ENCODE results near the gene SMTNL2. TPM values are rescaled to one million over a fixed set of nuclear protein-coding genes. Genes with fewer than 3 reads are reported as not detected.
"Not testable (repeated sequence)": the region's sequence is repeated elsewhere in the genome, so short reads cannot be mapped to it uniquely, and the experiment has no call there.

Gene SMTNL2
- total RNA-seq, 2 experiments from 2014 or later = not detected

DNA sequence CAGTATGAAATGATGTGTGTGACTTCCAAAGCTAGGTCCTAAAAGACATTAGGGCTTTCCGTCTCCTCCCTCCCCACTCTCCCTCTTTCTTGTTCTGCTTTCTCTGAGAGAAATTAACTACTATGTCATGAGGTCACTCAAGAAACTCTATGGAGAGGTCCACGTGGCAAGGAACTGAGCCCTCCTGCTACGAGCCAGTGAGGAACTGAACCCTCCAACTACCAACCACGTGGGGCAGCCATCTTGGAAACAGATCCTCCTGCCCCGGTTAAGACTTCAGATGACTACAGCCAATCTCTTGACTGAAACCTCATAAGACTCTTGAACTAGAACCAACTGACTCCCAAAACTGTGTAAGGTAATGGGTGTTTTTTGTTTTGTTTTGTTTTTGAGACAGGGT, 61.3 kb downstream of the SMTNL2 start:
- POLR2A ChIA-PET = interaction anchor here (0.6 kb wide), 1 partner anchor 772 kb away, joined by 3 read pairs; no protein-coding TSS in a partner anchor
- no peak overlapping the region for H3K4me3 ChIP-seq (ENCODE audit: low read length)
- H3K27me3 Mint-ChIP-seq = peaks cover 79% of the 10 kb centered on the region
- H3K4me1 ChIP-seq (ENCODE audit: insufficient read depth, low read length) = peaks cover 4% of the 10 kb centered on the region
- no peaks in the 10 kb centered on the region for H3K36me3 ChIP-seq (ENCODE audit: insufficient read depth, low read length)
- H3K36me3 Mint-ChIP-seq (ENCODE audit: low read depth) = no peaks in the 10 kb centered on the region
- DNase-seq = peak in 2 of 14 experiments; percentile 32 to 42
- TF ChIP-seq, protein P1, sequence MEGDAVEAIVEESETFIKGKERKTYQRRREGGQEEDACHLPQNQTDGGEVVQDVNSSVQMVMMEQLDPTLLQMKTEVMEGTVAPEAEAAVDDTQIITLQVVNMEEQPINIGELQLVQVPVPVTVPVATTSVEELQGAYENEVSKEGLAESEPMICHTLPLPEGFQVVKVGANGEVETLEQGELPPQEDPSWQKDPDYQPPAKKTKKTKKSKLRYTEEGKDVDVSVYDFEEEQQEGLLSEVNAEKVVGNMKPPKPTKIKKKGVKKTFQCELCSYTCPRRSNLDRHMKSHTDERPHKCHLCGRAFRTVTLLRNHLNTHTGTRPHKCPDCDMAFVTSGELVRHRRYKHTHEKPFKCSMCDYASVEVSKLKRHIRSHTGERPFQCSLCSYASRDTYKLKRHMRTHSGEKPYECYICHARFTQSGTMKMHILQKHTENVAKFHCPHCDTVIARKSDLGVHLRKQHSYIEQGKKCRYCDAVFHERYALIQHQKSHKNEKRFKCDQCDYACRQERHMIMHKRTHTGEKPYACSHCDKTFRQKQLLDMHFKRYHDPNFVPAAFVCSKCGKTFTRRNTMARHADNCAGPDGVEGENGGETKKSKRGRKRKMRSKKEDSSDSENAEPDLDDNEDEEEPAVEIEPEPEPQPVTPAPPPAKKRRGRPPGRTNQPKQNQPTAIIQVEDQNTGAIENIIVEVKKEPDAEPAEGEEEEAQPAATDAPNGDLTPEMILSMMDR (IDR thresholded peaks at IDR 0.05) = no peak
- H3K4me1 Mint-ChIP-seq (ENCODE audit: low read depth) = no peaks in the 10 kb centered on the region
- peaks cover 25 to 32% of the 10 kb centered on the region in 2 experiments for H3K27me3 ChIP-seq (ENCODE audit: control insufficient read depth in 1 of 2, insufficient read depth in 2 of 2, low read length in 2 of 2)
- H3K27ac Mint-ChIP-seq = no peak overlapping the region
- CTCF ChIA-PET = no interaction called here
- H3K27ac ChIP-seq (ENCODE audit: low read depth in 1 of 2, low read length in 2 of 2) = no peak overlapping the region
- no peaks in the 10 kb centered on the region for H3K9me3 Mint-ChIP-seq
- no peak for ATAC-seq (ENCODE audit: poor library complexity)
- H3K4me3 Mint-ChIP-seq = no peak overlapping the region
- intact Hi-C loops (cut with DNase I, micrococcal nuclease) = no loop called here
- no peaks in the 10 kb centered on the region for H3K9me3 ChIP-seq (ENCODE audit: control insufficient read depth in 1 of 2, insufficient read depth in 1 of 2, low read length in 2 of 2)

GRCh38 chr17:4648741-4649140, 64.4 kb downstream of the SMTNL2 start:
- Histone ChIP-seq H3K36me3 (ENCODE audit: insufficient read depth, low read length) (no peaks in the 10 kb centered on the region), H3K4me1 (ENCODE audit: insufficient read depth, low read length) (no peaks in the 10 kb centered on the region), H3K27me3 (ENCODE audit: control insufficient read depth in 1 of 2, insufficient read depth in 2 of 2, low read length in 2 of 2) (peaks cover 9 to 10% of the 10 kb centered on the region in 2 experiments), H3K27ac (ENCODE audit: low read depth in 1 of 2, low read length in 2 of 2) (no peak overlapping the region), H3K9me3 (ENCODE audit: control insufficient read depth in 1 of 2, insufficient read depth in 1 of 2, low read length in 2 of 2) (no peaks in the 10 kb centered on the region), H3K4me3 (ENCODE audit: low read length) (no peak overlapping the region)
- Mint-ChIP-seq H3K4me3 (no peak overlapping the region), H3K27ac (no peak overlapping the region), H3K9me3 (no peaks in the 10 kb centered on the region), H3K36me3 (ENCODE audit: low read depth) (no peaks in the 10 kb centered on the region), H3K4me1 (ENCODE audit: low read depth) (no peaks in the 10 kb centered on the region), H3K27me3 (peaks cover 50% of the 10 kb centered on the region)
- ATAC-seq (ENCODE audit: poor library complexity) = no peak
- ChIA-PET CTCF (no interaction called here), POLR2A (no interaction called here)
- no peak for DNase-seq
- TF ChIP-seq, protein P1 (IDR thresholded peaks at IDR 0.05) = no peak
- intact Hi-C loops (cut with DNase I, micrococcal nuclease) = no loop called here

DNA sequence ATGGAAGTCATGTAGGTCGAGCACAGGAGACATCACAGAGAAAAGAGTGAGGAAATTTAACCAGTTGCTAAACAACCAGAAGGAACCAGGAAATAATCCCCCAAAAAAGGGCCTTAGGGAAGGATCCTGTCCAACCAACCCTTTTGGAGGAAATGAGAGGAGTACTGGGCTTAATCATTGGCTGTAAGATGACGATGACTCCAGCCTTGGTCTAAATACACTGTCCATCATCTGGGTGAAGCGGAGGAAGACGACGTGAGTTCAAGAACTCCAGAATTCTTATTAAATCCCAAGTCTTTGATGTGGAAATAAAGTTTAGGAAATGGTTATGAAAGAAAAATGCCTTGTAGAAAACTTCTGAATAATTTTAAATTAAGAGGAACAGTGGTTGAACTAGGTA, 68.7 kb downstream of the SMTNL2 start:
- Histone ChIP-seq H3K27ac (ENCODE audit: low read depth in 1 of 2, low read length in 2 of 2) (no peak overlapping the region), H3K27me3 (ENCODE audit: control insufficient read depth in 1 of 2, insufficient read depth in 2 of 2, low read length in 2 of 2) (peaks cover 2 to 3% of the 10 kb centered on the region in 2 experiments), H3K4me1 (ENCODE audit: insufficient read depth, low read length) (no peaks in the 10 kb centered on the region), H3K4me3 (ENCODE audit: low read length) (no peak overlapping the region), H3K36me3 (ENCODE audit: insufficient read depth, low read length) (no peaks in the 10 kb centered on the region), H3K9me3 (ENCODE audit: control insufficient read depth in 1 of 2, insufficient read depth in 1 of 2, low read length in 2 of 2) (no peaks in the 10 kb centered on the region)
- H3K36me3 Mint-ChIP-seq (ENCODE audit: low read depth) = no peaks in the 10 kb centered on the region
- POLR2A ChIA-PET = no interaction called here
- CTCF ChIA-PET = no interaction called here
- intact Hi-C loops (cut with DNase I, micrococcal nuclease) = no loop called here
- DNase-seq (no peak), ATAC-seq (ENCODE audit: poor library complexity) (no peak)
- no peaks in the 10 kb centered on the region for H3K9me3 Mint-ChIP-seq
- H3K27ac Mint-ChIP-seq = no peak overlapping the region
- TF ChIP-seq, protein P1 (IDR thresholded peaks at IDR 0.05) = no peak
- no peaks in the 10 kb centered on the region for H3K4me1 Mint-ChIP-seq (ENCODE audit: low read depth)
- H3K4me3 Mint-ChIP-seq = no peak overlapping the region
- peaks cover 26% of the 10 kb centered on the region for H3K27me3 Mint-ChIP-seq

GRCh38 chr17:4655933-4656332, 71.6 kb downstream of the SMTNL2 start:
- H3K4me1 ChIP-seq (ENCODE audit: insufficient read depth, low read length); ATAC-seq (ENCODE audit: poor library complexity); H3K27ac ChIP-seq (ENCODE audit: low read depth in 1 of 2, low read length in 2 of 2); H3K36me3 Mint-ChIP-seq (ENCODE audit: low read depth); intact Hi-C loops (cut with DNase I, micrococcal nuclease); H3K4me3 ChIP-seq (ENCODE audit: low read length); H3K4me1 Mint-ChIP-seq (ENCODE audit: low read depth); H3K9me3 Mint-ChIP-seq; H3K27me3 ChIP-seq (ENCODE audit: control insufficient read depth in 1 of 2, insufficient read depth in 2 of 2, low read length in 2 of 2); DNase-seq; H3K4me3 Mint-ChIP-seq; CTCF ChIA-PET; H3K9me3 ChIP-seq (ENCODE audit: control insufficient read depth in 1 of 2, insufficient read depth in 1 of 2, low read length in 2 of 2); H3K27ac Mint-ChIP-seq; POLR2A ChIA-PET; H3K36me3 ChIP-seq (ENCODE audit: insufficient read depth, low read length): not testable (repeated sequence)
- peaks cover 12% of the 10 kb centered on the region for H3K27me3 Mint-ChIP-seq
